IPS DF 6.9 (cell line): ENCODE results near the gene CPNE7.

Experiments used
- DNase-seq: peaks from one replicate; pipeline ENCODE4 v3.0.0-alpha.2; 2013; ENCODE audit warnings: low read depth, low spot score
- H3K27ac ChIP-seq: one replicate; pipeline ENCODE4 v1.5.1; 2013; ENCODE audit warnings: low read length, control low read depth
- H3K27me3 ChIP-seq: 2 replicates; pipeline ENCODE4 v1.6.1; 2013; ENCODE audit warnings: mild to moderate bottlenecking, low read length; ENCODE audit not compliant: control insufficient read depth, insufficient read depth
- H3K36me3 ChIP-seq: 2 replicates; pipeline ENCODE4 v1.6.1; 2013; ENCODE audit warnings: low read length; ENCODE audit not compliant: control insufficient read depth, insufficient read depth
- H3K4me1 ChIP-seq: 2 replicates; pipeline ENCODE4 v1.6.1; 2013; ENCODE audit warnings: low read length; ENCODE audit not compliant: control insufficient read depth, insufficient read depth
- H3K4me3 ChIP-seq: 2 replicates; pipeline ENCODE4 v1.5.1; 2013; ENCODE audit warnings: mild to moderate bottlenecking, low read length
- H3K9me3 ChIP-seq: 2 replicates; pipeline ENCODE4 v1.6.1; 2013; ENCODE audit warnings: low read length, inconsistent platforms; ENCODE audit not compliant: control insufficient read depth, insufficient read depth
- WGBS: extraction: QIAGEN DNeasy Blood & Tissue Kit; methylation state at CpG from one replicate; pipeline ENCODE4 v1.1.7; 2013; ENCODE audit warnings: mixed read lengths, missing lambda C conversion rate; ENCODE audit not compliant: insufficient read length, insufficient coverage; 5-methylcytosine and 5-hydroxymethylcytosine counted together

Gene CPNE7

GRCh38 chr16:89560378-89561141 is 15.0 kb upstream of the CPNE7 start, which contains the start of gene RPL13:
TSS of gene RPL13 (plus strand) at chr16:89560682. CDS start at chr16:89560960, 278 bp downstream.
- WGBS: no CpG with 5 or more reads among the region's 87 CpGs
- H3K36me3 ChIP-seq: peaks cover 45% of the 10 kb centered on the region

GRCh38 chr16:89561142-89561883 is 14.2 kb upstream of the CPNE7 start:
- WGBS: no CpG with 5 or more reads among the region's 58 CpGs
- no peak for DNase-seq
- Histone ChIP-seq H3K27ac (no peak overlapping the region), H3K9me3 (no peaks in the 10 kb centered on the region), H3K4me3 (peak overlapping the region; percentile 69), H3K27me3 (no peaks in the 10 kb centered on the region), H3K36me3 (peaks cover 38% of the 10 kb centered on the region), H3K4me1 (peaks cover 4% of the 10 kb centered on the region)

More at GRCh38 chr16:89560378-89561141, 15.0 kb upstream of the CPNE7 start, which contains the start of gene RPL13:
- Histone ChIP-seq H3K9me3 (no peaks in the 10 kb centered on the region), H3K4me3 (peak within 1 kb of the TSS; percentile 69), H3K27ac (no peak within 1 kb of the TSS), H3K27me3 (no peaks in the 10 kb centered on the region), H3K4me1 (peaks cover 4% of the 10 kb centered on the region)
- DNase-seq: no peak

GRCh38 chr16:89561884-89562599 is 13.5 kb upstream of the CPNE7 start:
- WGBS: no CpG with 5 or more reads among the region's 23 CpGs
- H3K4me1 ChIP-seq: peaks cover 4% of the 10 kb centered on the region
- no peak overlapping the region for H3K27ac ChIP-seq
- no peaks in the 10 kb centered on the region for H3K27me3 ChIP-seq
- H3K36me3 ChIP-seq: peaks cover 34% of the 10 kb centered on the region
- H3K4me3 ChIP-seq: peak overlapping the region; percentile 69
- H3K9me3 ChIP-seq: no peaks in the 10 kb centered on the region
- no peak for DNase-seq

GRCh38 chr16:89562939-89563338 is 12.6 kb upstream of the CPNE7 start:
- peaks cover 34% of the 10 kb centered on the region for H3K36me3 ChIP-seq
- no peak for DNase-seq

GRCh38 chr16:89563639-89564392 is 11.7 kb upstream of the CPNE7 start:
- Histone ChIP-seq H3K27ac (no peak overlapping the region), H3K4me1 (peaks cover 4% of the 10 kb centered on the region), H3K9me3 (no peaks in the 10 kb centered on the region), H3K36me3 (peaks cover 34% of the 10 kb centered on the region), H3K27me3 (no peaks in the 10 kb centered on the region), H3K4me3 (no peak overlapping the region)
- WGBS: no CpG with 5 or more reads among the region's 12 CpGs
- DNase-seq: no peak

More at GRCh38 chr16:89562939-89563338, 12.6 kb upstream of the CPNE7 start:
- Histone ChIP-seq H3K27me3 (no peaks in the 10 kb centered on the region), H3K4me1 (peaks cover 4% of the 10 kb centered on the region), H3K27ac (no peak overlapping the region), H3K9me3 (no peaks in the 10 kb centered on the region), H3K4me3 (no peak overlapping the region)
- WGBS: no CpG with 5 or more reads among the region's 12 CpGs

GRCh38 chr16:89564476-89565255 is 10.9 kb upstream of the CPNE7 start:
- Histone ChIP-seq H3K9me3 (no peaks in the 10 kb centered on the region), H3K4me3 (no peak overlapping the region), H3K4me1 (peaks cover 4% of the 10 kb centered on the region), H3K27me3 (no peaks in the 10 kb centered on the region), H3K27ac (no peak overlapping the region), H3K36me3 (peaks cover 34% of the 10 kb centered on the region)
- no peak for DNase-seq
- WGBS: no CpG with 5 or more reads among the region's 22 CpGs

- H3K4me3 ChIP-seq: no peak overlapping the region; the same call in 1 of the 2 replicates
- H3K36me3 ChIP-seq: peaks cover 34% of the 10 kb centered on the region
- H3K27me3 ChIP-seq: no peaks in the 10 kb centered on the region
- DNase-seq: no peak
- no peaks in the 10 kb centered on the region for H3K9me3 ChIP-seq
- WGBS: no CpG with 5 or more reads among the region's 3 CpGs
- H3K27ac ChIP-seq: no peak overlapping the region
- H3K4me1 ChIP-seq: peaks cover 4% of the 10 kb centered on the region
Observed at GRCh38 chr16:89565256-89565505, 10.4 kb upstream of the CPNE7 start.

GRCh38 chr16:89565506-89566372 is 9.8 kb upstream of the CPNE7 start:
- Histone ChIP-seq H3K27ac (no peak overlapping the region), H3K4me3 (peak overlapping the region; percentile 15; the same call in 1 of the 2 replicates), H3K9me3 (no peaks in the 10 kb centered on the region), H3K27me3 (no peaks in the 10 kb centered on the region), H3K36me3 (peaks cover 34% of the 10 kb centered on the region), H3K4me1 (peaks cover 4% of the 10 kb centered on the region)
- no peak for DNase-seq
- no CpG with 5 or more reads among the region's 46 CpGs for WGBS
